Choroid plexus epithelial cell (primary cell): ENCODE results near the gene LHX4.
A peak's percentile ranks its signal among the peaks of the same experiment; 100 is the strongest.

ENCODE experiments used
- DNase-seq: peaks from one replicate; pipeline ENCODE4 v3.0.0-alpha.2; 2010; ENCODE audit warnings: low read depth
- H3K4me3 ChIP-seq: 2 replicates; pipeline ENCODE4 v1.5.1; 2011; ENCODE audit warnings: low read depth, mild to moderate bottlenecking, control low read depth, low read length, moderate library complexity
- CTCF ChIP-seq: conservative IDR thresholded peaks from 2 replicates; pipeline ENCODE4 v1.5.1; 2011; ENCODE audit warnings: low read depth, mild to moderate bottlenecking, control low read depth, inconsistent platforms, low read length, moderate library complexity

Gene LHX4

GRCh38 chr1:180299479-180300221, 69.6 kb downstream of the LHX4 start:
- no peak for TF ChIP-seq CTCF
- H3K4me3 ChIP-seq: no peak overlapping the region
- DNase-seq: no peak

GRCh38 chr1:180301135-180301742, 71.2 kb downstream of the LHX4 start:
- no peak for TF ChIP-seq CTCF
- peak; percentile 49 for DNase-seq

GRCh38 chr1:180309338-180309737, 79.3 kb downstream of the LHX4 start:
- H3K4me3 ChIP-seq: no peak overlapping the region
- TF ChIP-seq CTCF: no peak
- DNase-seq: peak; percentile 69

More at GRCh38 chr1:180301135-180301742, 71.2 kb downstream of the LHX4 start:
- no peak overlapping the region for H3K4me3 ChIP-seq

GRCh38 chr1:180310095-180310494, 80.0 kb downstream of the LHX4 start:
- peak; percentile 47 for DNase-seq
- H3K4me3 ChIP-seq: no peak overlapping the region
- no peak for TF ChIP-seq CTCF

- TF ChIP-seq CTCF: no peak
- H3K4me3 ChIP-seq: no peak overlapping the region
- DNase-seq: peak; percentile 46
Measured at GRCh38 chr1:180311011-180311730, 81.1 kb downstream of the LHX4 start.

GRCh38 chr1:180312926-180313325, 82.9 kb downstream of the LHX4 start:
- TF ChIP-seq CTCF: no peak
- DNase-seq: peak; percentile 23
- H3K4me3 ChIP-seq: no peak overlapping the region
